GM23338 (cell line): ENCODE data around the gene NEB. TPM values are rescaled to one million over a fixed set of nuclear protein-coding genes. Genes with fewer than 3 reads are reported as not detected.

Experiments
- CREB1 ChIP-seq: fragments of 250-450 bp; sonication (Bioruptor Pico); IDR thresholded peaks from 2 replicates; pipeline ENCODE4 v1.5.0; 2020; ENCODE audit warnings: low read depth, mild to moderate bottlenecking, moderate library complexity
- ETS1 ChIP-seq: IDR thresholded peaks from 2 replicates; pipeline ENCODE4 v1.6.1; 2016; ENCODE audit warnings: antibody characterized with exemption
- EZH2 ChIP-seq: fragments of 200-600 bp; sonication (generic); IDR thresholded peaks from one replicate; pipeline ENCODE4 v1.8.0; 2017; ENCODE audit warnings: antibody characterized with exemption, mild to moderate bottlenecking, low read depth; ENCODE audit not compliant: unreplicated experiment
- NANOG ChIP-seq: IDR thresholded peaks from 2 replicates; pipeline ENCODE4 v1.6.1; 2016; ENCODE audit warnings: antibody characterized with exemption, borderline replicate concordance
- REST ChIP-seq: IDR thresholded peaks from one replicate; pipeline ENCODE4 v1.6.1; 2018; ENCODE audit warnings: antibody characterized with exemption; ENCODE audit not compliant: unreplicated experiment
- STAT1 ChIP-seq: IDR thresholded peaks from one replicate; pipeline ENCODE4 v1.6.1; 2016; ENCODE audit warnings: antibody characterized with exemption; ENCODE audit not compliant: unreplicated experiment
- ZNF114 ChIP-seq: fragments of 250-450 bp; sonication (Bioruptor Pico); IDR thresholded peaks from 2 replicates; pipeline ENCODE4 v1.5.0; 2020; ENCODE audit warnings: mild to moderate bottlenecking, moderate library complexity
- ZNF331 ChIP-seq: fragments of 250-450 bp; sonication (Bioruptor Pico); IDR thresholded peaks from 2 replicates; pipeline ENCODE4 v1.5.0; 2020; ENCODE audit warnings: low read depth, mild to moderate bottlenecking, moderate library complexity
- ZNF462 ChIP-seq: fragments of 250-450 bp; sonication (Bioruptor Pico); IDR thresholded peaks from 2 replicates; pipeline ENCODE4 v1.5.0; 2020; ENCODE audit warnings: mild to moderate bottlenecking, moderate library complexity
- polyA plus RNA-seq: library from polyadenylated mRNA; unstranded; fragments of >200 nt; fragmentation: Nextera tagmentation; extraction: Ambion mirVana; gene quantifications from 2 replicates; pipeline ENCODE4 v1.2.1, GENCODE V29; 2016
- total RNA-seq: library from RNA; depleted of rRNA; stranded (reverse); fragments of >200 nt; shearing (Covaris generic); gene quantifications from 2 replicates; pipeline ENCODE4 v1.2.3, GENCODE V29; 2014

Gene NEB
- total and polyA plus RNA-seq, 2 experiments from 2014 or later = 6.2 to 13.7 TPM

GRCh38 chr2:151757861-151758260, 23.6 kb upstream of the NEB start (continued):
- TF ChIP-seq ZNF462 (CRISPR knock-in tag) = no peak
- no peak for TF ChIP-seq CREB1 (CRISPR knock-in tag)
- TF ChIP-seq ETS1 = no peak
- TF ChIP-seq REST = no peak
- TF ChIP-seq ZNF114 (CRISPR knock-in tag) = no peak
- TF ChIP-seq EZH2 = no peak
- TF ChIP-seq ZNF331 (CRISPR knock-in tag) = no peak
- TF ChIP-seq NANOG = no peak
- no peak for TF ChIP-seq STAT1
